GM23338 (cell line): ENCODE results near the gene MIEF2. TPM values are rescaled to one million over a fixed set of nuclear protein-coding genes. Genes with fewer than 3 reads are reported as not detected.

Source experiments
- ATAC-seq: fragments of 200-7000 bp; cut with Tn5 transposase; 3 replicates; pipeline ENCODE4 v1.9.1; 2020
- DNase-seq: peaks from one replicate; pipeline ENCODE4 v3.0.0-alpha.2; 2015; ENCODE audit warnings: low spot score
- H2AFZ ChIP-seq: fragments of 200-600 bp; sonication (generic); 2 replicates; pipeline ENCODE4 v1.8.0; 2016; ENCODE audit warnings: antibody characterized with exemption, mild to moderate bottlenecking, moderate library complexity
- H3F3A ChIP-seq: fragments of 200-600 bp; sonication (generic); replicated peaks from 2 replicates; pipeline ENCODE4 v1.8.0; 2017; ENCODE audit warnings: antibody characterized with exemption, mixed run types, low read depth
- H3K27ac ChIP-seq: fragments of 200-600 bp; sonication (generic); 2 replicates; pipeline ENCODE4 v1.6.1; 2016; ENCODE audit warnings: low read depth
- H3K27me3 ChIP-seq: fragments of 200-600 bp; sonication (generic); 2 replicates; pipeline ENCODE4 v1.8.0; 2016; ENCODE audit warnings: mild to moderate bottlenecking, mixed run types, moderate library complexity; ENCODE audit not compliant: insufficient read depth
- H3K36me3 ChIP-seq: fragments of 200-600 bp; sonication (generic); 2 replicates; pipeline ENCODE4 v1.8.0; 2016; ENCODE audit warnings: mild to moderate bottlenecking; ENCODE audit not compliant: insufficient read depth
- H3K4me1 ChIP-seq: fragments of 200-600 bp; sonication (generic); 2 replicates; pipeline ENCODE4 v1.8.0; 2016; ENCODE audit warnings: mild to moderate bottlenecking, moderate library complexity; ENCODE audit not compliant: insufficient read depth
- H3K4me2 ChIP-seq: fragments of 200-600 bp; sonication (generic); 2 replicates; pipeline ENCODE4 v1.7.1; 2017; ENCODE audit warnings: mixed run types
- H3K4me3 ChIP-seq: fragments of 200-600 bp; sonication (generic); 2 replicates; pipeline ENCODE4 v1.6.1; 2016; ENCODE audit warnings: mixed run types
- H3K79me2 ChIP-seq: fragments of 200-600 bp; sonication (generic); replicated peaks from 2 replicates; pipeline ENCODE4 v1.8.0; 2017; ENCODE audit warnings: mild to moderate bottlenecking; ENCODE audit not compliant: insufficient read depth
- H3K9me2 ChIP-seq: fragments of 200-600 bp; sonication (generic); 2 replicates; pipeline ENCODE4 v1.8.0; 2017; ENCODE audit not compliant: insufficient read depth
- H4K20me1 ChIP-seq: fragments of 200-600 bp; sonication (generic); replicated peaks from 2 replicates; pipeline ENCODE4 v1.8.0; 2017; ENCODE audit warnings: mild to moderate bottlenecking; ENCODE audit not compliant: insufficient read depth
- H3K27ac Mint-ChIP-seq: 2 replicates; pipeline ENCODE4 v1.8.0; 2020; ENCODE audit warnings: inconsistent platforms, mild to moderate bottlenecking, moderate library complexity, mixed read lengths
- H3K27me3 Mint-ChIP-seq: 3 replicates; pipeline ENCODE4 v1.8.0; 2022; ENCODE audit warnings: low read depth, mild to moderate bottlenecking, moderate library complexity, mixed read lengths, inconsistent platforms; ENCODE audit not compliant: insufficient read depth, poor library complexity
- H3K36me3 Mint-ChIP-seq: 3 replicates; pipeline ENCODE4 v1.8.0; 2021; ENCODE audit warnings: low read depth, mild to moderate bottlenecking, inconsistent platforms, moderate library complexity, mixed read lengths
- H3K4me1 Mint-ChIP-seq: 3 replicates; pipeline ENCODE4 v1.8.0; 2020; ENCODE audit warnings: mild to moderate bottlenecking, inconsistent platforms, mixed read lengths
- H3K4me3 Mint-ChIP-seq: 3 replicates; pipeline ENCODE4 v1.8.0; 2021; ENCODE audit warnings: moderate library complexity, mild to moderate bottlenecking, inconsistent platforms, mixed read lengths
- H3K9me3 Mint-ChIP-seq: 3 replicates; pipeline ENCODE4 v1.8.0; 2020; ENCODE audit warnings: moderate library complexity, mild to moderate bottlenecking, inconsistent platforms, mixed read lengths
- CREB1 ChIP-seq: fragments of 250-450 bp; sonication (Bioruptor Pico); IDR thresholded peaks from 2 replicates; pipeline ENCODE4 v1.5.0; 2020; ENCODE audit warnings: low read depth, mild to moderate bottlenecking, moderate library complexity
- EZH2 ChIP-seq: fragments of 200-600 bp; sonication (generic); IDR thresholded peaks from one replicate; pipeline ENCODE4 v1.8.0; 2017; ENCODE audit warnings: antibody characterized with exemption, mild to moderate bottlenecking, low read depth; ENCODE audit not compliant: unreplicated experiment
- JUNB ChIP-seq: IDR thresholded peaks from one replicate; pipeline ENCODE4 v1.6.1; 2016; ENCODE audit warnings: antibody characterized with exemption; ENCODE audit not compliant: unreplicated experiment
- POLR2AphosphoS5 ChIP-seq: IDR thresholded peaks from 2 replicates; pipeline ENCODE4 v1.6.1; 2016; ENCODE audit warnings: antibody characterized with exemption, low read depth
- STAT1 ChIP-seq: IDR thresholded peaks from one replicate; pipeline ENCODE4 v1.6.1; 2016; ENCODE audit warnings: antibody characterized with exemption; ENCODE audit not compliant: unreplicated experiment
- ZNF331 ChIP-seq: fragments of 250-450 bp; sonication (Bioruptor Pico); IDR thresholded peaks from 2 replicates; pipeline ENCODE4 v1.5.0; 2020; ENCODE audit warnings: low read depth, mild to moderate bottlenecking, moderate library complexity
- polyA plus RNA-seq: library from polyadenylated mRNA; unstranded; fragments of >200 nt; fragmentation: Nextera tagmentation; extraction: Ambion mirVana; gene quantifications from 2 replicates; pipeline ENCODE4 v1.2.1, GENCODE V29; 2016
- total RNA-seq: library from RNA; depleted of rRNA; stranded (reverse); fragments of >200 nt; shearing (Covaris generic); gene quantifications from 2 replicates; pipeline ENCODE4 v1.2.3, GENCODE V29; 2014
- TF ChIP-seq, protein P1 (sequence below): IDR thresholded peaks from 2 replicates; pipeline ENCODE4 v1.6.1; 2016; ENCODE audit warnings: antibody characterized with exemption
- TF ChIP-seq, protein P2 (sequence below): IDR thresholded peaks from one replicate; pipeline ENCODE4 v1.6.1; 2018; ENCODE audit warnings: antibody characterized with exemption; ENCODE audit not compliant: unreplicated experiment
- TF ChIP-seq, protein P3 (sequence below), 2 experiments: fragments of 200-600 bp in 1 of 2; sonication (generic) in 1 of 2; conservative IDR thresholded peaks; 2 replicates each; pipeline versions ENCODE4 v1.5.1 to v1.6.1; 2016 to 2017; ENCODE audit warnings: antibody characterized with exemption in 2 of 2, low read depth in 2 of 2, mild to moderate bottlenecking in 2 of 2, moderate library complexity in 1 of 2

MIEF2 gene
- total and polyA plus RNA-seq, 2 experiments from 2014 or later = 8.2 to 26.5 TPM

DNA sequence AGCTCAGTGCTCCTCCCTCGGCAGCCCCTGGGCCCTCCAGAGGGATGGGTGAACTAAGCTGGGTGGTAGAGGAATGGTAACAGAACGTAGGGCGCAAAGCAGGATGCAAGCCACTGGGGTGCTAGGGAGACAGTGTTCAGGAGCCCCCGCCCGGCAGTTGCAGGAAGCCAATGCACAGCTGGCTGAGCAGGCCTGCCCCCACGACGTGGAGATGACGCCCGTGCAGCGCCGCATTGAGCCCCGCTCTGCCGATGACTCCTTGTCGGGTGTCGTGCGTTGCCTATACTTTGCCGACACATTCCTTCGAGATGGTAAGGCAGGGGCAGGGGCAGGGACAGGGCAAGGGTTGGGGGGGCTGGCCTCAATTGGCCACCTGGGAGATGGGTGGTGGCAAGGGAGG is 22.2 kb upstream of the MIEF2 start:
- Histone ChIP-seq H3K27ac (no peak overlapping the region), H4K20me1 (no peaks in the 10 kb centered on the region; the same call in 1 of the 2 replicates), H2AFZ (no peak overlapping the region), H3K79me2 (no peaks in the 10 kb centered on the region), H3F3A (no peaks in the 10 kb centered on the region), H3K4me2 (no peak overlapping the region), H3K36me3 (0 out of 2 replicates have a peak, but pooled peaks cover 3% of the 10 kb centered on the region), H3K4me3 (no peak overlapping the region), H3K9me2 (no peaks in the 10 kb centered on the region), H3K27me3 (no peaks in the 10 kb centered on the region), H3K4me1 (no peaks in the 10 kb centered on the region)
- no peaks in the 10 kb centered on the region for H3K4me1 Mint-ChIP-seq
- H3K36me3 Mint-ChIP-seq = peaks cover 52% of the 10 kb centered on the region
- no peak for DNase-seq
- TF ChIP-seq, protein P1, sequence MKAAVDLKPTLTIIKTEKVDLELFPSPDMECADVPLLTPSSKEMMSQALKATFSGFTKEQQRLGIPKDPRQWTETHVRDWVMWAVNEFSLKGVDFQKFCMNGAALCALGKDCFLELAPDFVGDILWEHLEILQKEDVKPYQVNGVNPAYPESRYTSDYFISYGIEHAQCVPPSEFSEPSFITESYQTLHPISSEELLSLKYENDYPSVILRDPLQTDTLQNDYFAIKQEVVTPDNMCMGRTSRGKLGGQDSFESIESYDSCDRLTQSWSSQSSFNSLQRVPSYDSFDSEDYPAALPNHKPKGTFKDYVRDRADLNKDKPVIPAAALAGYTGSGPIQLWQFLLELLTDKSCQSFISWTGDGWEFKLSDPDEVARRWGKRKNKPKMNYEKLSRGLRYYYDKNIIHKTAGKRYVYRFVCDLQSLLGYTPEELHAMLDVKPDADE = no peak
- TF ChIP-seq JUNB = no peak
- TF ChIP-seq STAT1 = no peak
- no peak for TF ChIP-seq CREB1 (CRISPR knock-in tag)
- no peak for TF ChIP-seq EZH2
- no peak for ATAC-seq
- no peaks in the 10 kb centered on the region for H3K9me3 Mint-ChIP-seq
- H3K27ac Mint-ChIP-seq = no peak overlapping the region
- H3K4me3 Mint-ChIP-seq = no peak overlapping the region
- H3K27me3 Mint-ChIP-seq = peaks cover 9% of the 10 kb centered on the region

DNA sequence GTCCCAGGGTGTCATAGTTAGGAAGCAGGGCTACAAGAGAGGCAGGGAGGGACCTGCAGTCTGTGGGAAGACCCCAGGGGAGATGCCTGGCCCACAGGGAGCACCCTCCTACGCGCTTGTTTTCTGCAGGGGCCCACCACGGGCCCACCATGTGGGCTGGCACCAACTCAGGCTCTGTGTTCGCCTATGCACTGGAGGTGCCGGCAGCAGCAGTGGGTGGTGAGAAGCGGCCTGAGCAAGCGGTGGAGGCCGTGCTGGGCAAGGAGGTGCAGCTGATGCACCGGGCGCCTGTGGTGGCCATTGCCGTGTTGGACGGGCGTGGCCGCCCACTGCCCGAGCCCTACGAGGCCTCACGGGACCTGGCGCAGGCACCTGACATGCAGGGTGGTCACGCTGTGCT is 20.0 kb upstream of the MIEF2 start:
- peaks cover 2% of the 10 kb centered on the region; the same call in 1 of the 2 replicates for H3K36me3 ChIP-seq
- no peak overlapping the region for H3K27ac ChIP-seq
- H2AFZ ChIP-seq = no peak overlapping the region
- TF ChIP-seq POLR2AphosphoS5 (no peak), CREB1 (CRISPR knock-in tag) (no peak), ZNF331 (CRISPR knock-in tag) (no peak), EZH2 (no peak)
- TF ChIP-seq, protein P2, sequence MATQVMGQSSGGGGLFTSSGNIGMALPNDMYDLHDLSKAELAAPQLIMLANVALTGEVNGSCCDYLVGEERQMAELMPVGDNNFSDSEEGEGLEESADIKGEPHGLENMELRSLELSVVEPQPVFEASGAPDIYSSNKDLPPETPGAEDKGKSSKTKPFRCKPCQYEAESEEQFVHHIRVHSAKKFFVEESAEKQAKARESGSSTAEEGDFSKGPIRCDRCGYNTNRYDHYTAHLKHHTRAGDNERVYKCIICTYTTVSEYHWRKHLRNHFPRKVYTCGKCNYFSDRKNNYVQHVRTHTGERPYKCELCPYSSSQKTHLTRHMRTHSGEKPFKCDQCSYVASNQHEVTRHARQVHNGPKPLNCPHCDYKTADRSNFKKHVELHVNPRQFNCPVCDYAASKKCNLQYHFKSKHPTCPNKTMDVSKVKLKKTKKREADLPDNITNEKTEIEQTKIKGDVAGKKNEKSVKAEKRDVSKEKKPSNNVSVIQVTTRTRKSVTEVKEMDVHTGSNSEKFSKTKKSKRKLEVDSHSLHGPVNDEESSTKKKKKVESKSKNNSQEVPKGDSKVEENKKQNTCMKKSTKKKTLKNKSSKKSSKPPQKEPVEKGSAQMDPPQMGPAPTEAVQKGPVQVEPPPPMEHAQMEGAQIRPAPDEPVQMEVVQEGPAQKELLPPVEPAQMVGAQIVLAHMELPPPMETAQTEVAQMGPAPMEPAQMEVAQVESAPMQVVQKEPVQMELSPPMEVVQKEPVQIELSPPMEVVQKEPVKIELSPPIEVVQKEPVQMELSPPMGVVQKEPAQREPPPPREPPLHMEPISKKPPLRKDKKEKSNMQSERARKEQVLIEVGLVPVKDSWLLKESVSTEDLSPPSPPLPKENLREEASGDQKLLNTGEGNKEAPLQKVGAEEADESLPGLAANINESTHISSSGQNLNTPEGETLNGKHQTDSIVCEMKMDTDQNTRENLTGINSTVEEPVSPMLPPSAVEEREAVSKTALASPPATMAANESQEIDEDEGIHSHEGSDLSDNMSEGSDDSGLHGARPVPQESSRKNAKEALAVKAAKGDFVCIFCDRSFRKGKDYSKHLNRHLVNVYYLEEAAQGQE = no peak
- TF ChIP-seq, protein P3, sequence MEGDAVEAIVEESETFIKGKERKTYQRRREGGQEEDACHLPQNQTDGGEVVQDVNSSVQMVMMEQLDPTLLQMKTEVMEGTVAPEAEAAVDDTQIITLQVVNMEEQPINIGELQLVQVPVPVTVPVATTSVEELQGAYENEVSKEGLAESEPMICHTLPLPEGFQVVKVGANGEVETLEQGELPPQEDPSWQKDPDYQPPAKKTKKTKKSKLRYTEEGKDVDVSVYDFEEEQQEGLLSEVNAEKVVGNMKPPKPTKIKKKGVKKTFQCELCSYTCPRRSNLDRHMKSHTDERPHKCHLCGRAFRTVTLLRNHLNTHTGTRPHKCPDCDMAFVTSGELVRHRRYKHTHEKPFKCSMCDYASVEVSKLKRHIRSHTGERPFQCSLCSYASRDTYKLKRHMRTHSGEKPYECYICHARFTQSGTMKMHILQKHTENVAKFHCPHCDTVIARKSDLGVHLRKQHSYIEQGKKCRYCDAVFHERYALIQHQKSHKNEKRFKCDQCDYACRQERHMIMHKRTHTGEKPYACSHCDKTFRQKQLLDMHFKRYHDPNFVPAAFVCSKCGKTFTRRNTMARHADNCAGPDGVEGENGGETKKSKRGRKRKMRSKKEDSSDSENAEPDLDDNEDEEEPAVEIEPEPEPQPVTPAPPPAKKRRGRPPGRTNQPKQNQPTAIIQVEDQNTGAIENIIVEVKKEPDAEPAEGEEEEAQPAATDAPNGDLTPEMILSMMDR (conservative IDR thresholded peaks at IDR 0.05; ENCODE audit: low read depth in 2 of 2) = no peak
- H3K9me3 Mint-ChIP-seq = no peaks in the 10 kb centered on the region
- no peak overlapping the region for H3K4me2 ChIP-seq
- no peaks in the 10 kb centered on the region for H3K4me1 ChIP-seq
- H4K20me1 ChIP-seq = no peaks in the 10 kb centered on the region; the same call in 1 of the 2 replicates
- H3K27ac Mint-ChIP-seq = no peak overlapping the region
- DNase-seq = no peak
- no peak for ATAC-seq
- H3K4me3 ChIP-seq = no peak overlapping the region
- H3K4me1 Mint-ChIP-seq = peaks cover 1% of the 10 kb centered on the region; the same call in 2 of the 3 replicates
- H3K79me2 ChIP-seq = no peaks in the 10 kb centered on the region
- peaks cover 12% of the 10 kb centered on the region for H3K27me3 Mint-ChIP-seq
- peaks cover 58% of the 10 kb centered on the region for H3K36me3 Mint-ChIP-seq
- no peaks in the 10 kb centered on the region for H3F3A ChIP-seq
- H3K27me3 ChIP-seq = no peaks in the 10 kb centered on the region
- H3K4me3 Mint-ChIP-seq = no peak overlapping the region
- no peaks in the 10 kb centered on the region for H3K9me2 ChIP-seq
